HEK293 (cell line): Measurements from ENCODE around the gene NOC2L.
A peak's percentile ranks its signal among the peaks of the same experiment; 100 is the strongest.

Source experiments
- CTCF ChIA-PET: fragments of 350-600 bp; formaldehyde crosslinking; extraction: SDS; loops from one replicate; lab custom pipeline; 2021; ENCODE audit warnings: antibody characterized with exemption; lab: Yijun Ruan, JAX
- POLR2A ChIA-PET: fragments of 300-600 bp; formaldehyde crosslinking; extraction: SDS; loops from one replicate; lab custom pipeline; 2020; ENCODE audit warnings: antibody characterized with exemption, inconsistent platforms; lab: Yijun Ruan, JAX
- H3K27ac ChIP-seq: fragments of 200-500 bp; sonication (Bioruptor generic); 2 replicates; pipeline ENCODE4 v1.5.1; 2014; ENCODE audit warnings: low read depth, low read length, control low read depth, inconsistent platforms; ENCODE audit errors: extremely low read depth
- H3K36me3 ChIP-seq, 2 experiments: fragments of 200-500 bp in 1 of 2; sonication (Bioruptor generic) in 1 of 2; 1 replicate in 1 of 2; 2 replicates in 1 of 2; pipeline ENCODE4 v1.5.1; 2014 to 2017; ENCODE audit warnings: inconsistent platforms in 2 of 2, low read length in 2 of 2; ENCODE audit not compliant: control insufficient read depth in 2 of 2, insufficient read depth in 1 of 2
- H3K4me1 ChIP-seq: fragments of 200-500 bp; sonication (Bioruptor generic); 2 replicates; pipeline ENCODE4 v1.5.1; 2014; ENCODE audit warnings: mild to moderate bottlenecking, low read length, inconsistent platforms; ENCODE audit not compliant: control insufficient read depth, insufficient read depth
- H3K4me3 ChIP-seq: 2 replicates; pipeline ENCODE4 v1.5.1; 2011; ENCODE audit warnings: low read depth, mild to moderate bottlenecking, control low read depth, low read length, moderate library complexity
- H3K9me3 ChIP-seq: fragments of 200-500 bp; sonication (Bioruptor generic); 2 replicates; pipeline ENCODE4 v1.5.1; 2014; ENCODE audit warnings: low read depth, low read length, inconsistent platforms; ENCODE audit not compliant: control insufficient read depth, insufficient read depth
- AEBP2 ChIP-seq: fragments of 450-650 bp; formaldehyde crosslinking; IDR thresholded peaks from 2 replicates; pipeline ENCODE4 v1.5.1; 2016; ENCODE audit warnings: missing biosample characterization, missing genetic modification characterization, borderline replicate concordance
- GLIS2 ChIP-seq: fragments of 450-650 bp; formaldehyde crosslinking; IDR thresholded peaks from 2 replicates; pipeline ENCODE4 v1.5.1; 2016; ENCODE audit warnings: missing biosample characterization, missing genetic modification characterization
- HIC1 ChIP-seq: fragments of 450-650 bp; formaldehyde crosslinking; IDR thresholded peaks from 2 replicates; pipeline ENCODE4 v1.5.1; 2016; ENCODE audit warnings: missing biosample characterization, missing genetic modification characterization
- IKZF3 ChIP-seq: fragments of 450-650 bp; IDR thresholded peaks from 2 replicates; pipeline ENCODE4 v1.5.0; 2018; ENCODE audit warnings: missing biosample characterization, mild to moderate bottlenecking, missing genetic modification characterization, moderate library complexity
- KLF17 ChIP-seq: fragments of 450-650 bp; formaldehyde crosslinking; IDR thresholded peaks from 2 replicates; pipeline ENCODE4 v1.5.1; 2016; ENCODE audit warnings: missing biosample characterization, missing genetic modification characterization
- PRDM2 ChIP-seq: fragments of 450-650 bp; formaldehyde crosslinking; IDR thresholded peaks from 2 replicates; pipeline ENCODE4 v1.5.1; 2016; ENCODE audit warnings: missing biosample characterization, missing genetic modification characterization, borderline replicate concordance
- YY1 ChIP-seq: fragments of 450-650 bp; formaldehyde crosslinking; IDR thresholded peaks from 2 replicates; pipeline ENCODE4 v1.5.1; 2018; ENCODE audit warnings: missing biosample characterization, missing genetic modification characterization
- ZBTB8A ChIP-seq: fragments of 450-650 bp; formaldehyde crosslinking; IDR thresholded peaks from 2 replicates; pipeline ENCODE4 v1.5.1; 2016; ENCODE audit warnings: missing biosample characterization, missing genetic modification characterization
- ZFP37 ChIP-seq: fragments of 450-650 bp; formaldehyde crosslinking; IDR thresholded peaks from 2 replicates; pipeline ENCODE4 v1.5.1; 2016; ENCODE audit warnings: missing biosample characterization, missing genetic modification characterization
- ZFP69B ChIP-seq: fragments of 450-650 bp; formaldehyde crosslinking; IDR thresholded peaks from 2 replicates; pipeline ENCODE4 v1.5.1; 2016; ENCODE audit warnings: missing biosample characterization, missing genetic modification characterization
- ZNF2 ChIP-seq: fragments of 450-650 bp; formaldehyde crosslinking; IDR thresholded peaks from 2 replicates; pipeline ENCODE4 v1.5.1; 2016; ENCODE audit warnings: missing biosample characterization, missing genetic modification characterization
- ZNF274 ChIP-seq, 2 experiments: fragments of 200-500 bp in 1 of 2; fragments of 450-650 bp in 1 of 2; sonication (Bioruptor generic) in 1 of 2; formaldehyde crosslinking in 1 of 2; IDR thresholded peaks; 2 replicates each; pipeline versions ENCODE4 v1.5.1 to v1.6.1; 2014 to 2016; ENCODE audit warnings: borderline replicate concordance in 1 of 2, inconsistent platforms in 1 of 2, low read length in 1 of 2, missing biosample characterization in 1 of 2, missing genetic modification characterization in 1 of 2
- ZNF600 ChIP-seq: fragments of 450-650 bp; formaldehyde crosslinking; IDR thresholded peaks from 2 replicates; pipeline ENCODE4 v1.5.1; 2016; ENCODE audit warnings: missing biosample characterization, missing genetic modification characterization
- ZNF621 ChIP-seq: fragments of 450-650 bp; formaldehyde crosslinking; IDR thresholded peaks from 2 replicates; pipeline ENCODE4 v1.5.1; 2017; ENCODE audit warnings: missing biosample characterization, missing genetic modification characterization
- ZNF670 ChIP-seq: fragments of 450-650 bp; formaldehyde crosslinking; IDR thresholded peaks from 2 replicates; pipeline ENCODE4 v1.5.1; 2016; ENCODE audit warnings: missing biosample characterization, missing genetic modification characterization, low read depth
- ZSCAN4 ChIP-seq: fragments of 450-650 bp; formaldehyde crosslinking; IDR thresholded peaks from 2 replicates; pipeline ENCODE4 v1.5.1; 2017; ENCODE audit warnings: missing biosample characterization, missing genetic modification characterization

The NOC2L gene

GRCh38 chr1:920521-920920 is 38.5 kb downstream of the NOC2L start:
- CTCF ChIA-PET: interaction anchor here (0.9 to 2.4 kb wide), 5 partner anchors 8 to 55 kb away, joined by 3 to 17 read pairs (median 4); no protein-coding TSS in a partner anchor
- Histone ChIP-seq H3K9me3 (no peaks in the 10 kb centered on the region), H3K4me1 (peaks cover 32% of the 10 kb centered on the region), H3K36me3 (peaks cover 0 to 22% of the 10 kb centered on the region in 2 experiments; a peak in 1 of 3 replicates), H3K27ac (peak overlapping the region; percentile 63), H3K4me3 (no peak overlapping the region)
- TF ChIP-seq ZNF600 (tag by site-specific recombination): peak; percentile 45; the same call in 1 of the 2 replicates
- 0 out of 2 replicates have a peak, but pooled peaks have one; percentile 68 for TF ChIP-seq PRDM2 (tag by site-specific recombination)
- 0 out of 2 replicates have a peak, but pooled peaks have one; percentile 43 for TF ChIP-seq ZNF2
- no peak for TF ChIP-seq ZNF621 (tag by site-specific recombination)
- no peak for TF ChIP-seq ZNF670 (tag by site-specific recombination)
- TF ChIP-seq YY1 (tag by site-specific recombination): peak; percentile 16; the same call in 1 of the 2 replicates
- POLR2A ChIA-PET: interaction anchor here (1.0 to 5.2 kb wide), 5 partner anchors 9 to 29 kb away, joined by 5 to 106 read pairs (median 14); no protein-coding TSS in a partner anchor

- POLR2A ChIA-PET: interaction anchor here (1.0 to 5.2 kb wide), 5 partner anchors 8 to 29 kb away, joined by 5 to 106 read pairs (median 14); no protein-coding TSS in a partner anchor
- no peaks in the 10 kb centered on the region for H3K9me3 ChIP-seq
- H3K27ac ChIP-seq: peak overlapping the region; percentile 63; the same call in 1 of the 2 replicates
- no peak overlapping the region for H3K4me3 ChIP-seq
- CTCF ChIA-PET: interaction anchor here (1.0 to 2.4 kb wide), 3 partner anchors 9 to 26 kb away, joined by 3 to 17 read pairs (median 3); no protein-coding TSS in a partner anchor
- peaks cover 32% of the 10 kb centered on the region for H3K4me1 ChIP-seq
- peaks cover 0 to 22% of the 10 kb centered on the region in 2 experiments; a peak in 1 of 3 replicates for H3K36me3 ChIP-seq
- TF ChIP-seq IKZF3 (tag by site-specific recombination) (no peak), ZFP69B (tag by site-specific recombination) (peak; percentile 52; the same call in 1 of the 2 replicates), KLF17 (tag by site-specific recombination) (0 out of 2 replicates have a peak, but pooled peaks have one; percentile 8)
These were observed 39.0 kb downstream of the NOC2L start for GRCh38 chr1:920010-920409.

- Histone ChIP-seq H3K9me3 (no peaks in the 10 kb centered on the region), H3K36me3 (peaks cover 0 to 22% of the 10 kb centered on the region in 2 experiments; a peak in 1 of 3 replicates), H3K4me1 (peaks cover 32% of the 10 kb centered on the region), H3K27ac (no peak overlapping the region), H3K4me3 (no peak overlapping the region)
- no peak for TF ChIP-seq ZNF274 (IDR thresholded peaks at IDR 0.05; ENCODE audit: low read length)
- no peak for TF ChIP-seq ZNF274 (tag by site-specific recombination; IDR thresholded peaks at IDR 0.05; ENCODE audit: borderline replicate concordance)
- TF ChIP-seq AEBP2: no peak
- no peak for TF ChIP-seq GLIS2 (tag by site-specific recombination)
- no peak for TF ChIP-seq ZSCAN4 (tag by site-specific recombination)
- peak; percentile 65 for TF ChIP-seq HIC1
- peak; percentile 72 for TF ChIP-seq ZNF600 (tag by site-specific recombination)
- no peak for TF ChIP-seq ZFP37 (tag by site-specific recombination)
- TF ChIP-seq ZBTB8A (tag by site-specific recombination): peak; percentile 51; the same call in 1 of the 2 replicates
- CTCF ChIA-PET: interaction anchor here (0.6 to 2.4 kb wide), 3 partner anchors 11 to 20 kb away, joined by 3 to 17 read pairs (median 3); no protein-coding TSS in a partner anchor
- POLR2A ChIA-PET: interaction anchor here (0.9 to 5.2 kb wide), 4 partner anchors 11 to 30 kb away, joined by 3 to 106 read pairs (median 14); no protein-coding TSS in a partner anchor
These were observed 39.7 kb downstream of the NOC2L start for GRCh38 chr1:919271-919872.
